Esophagus mucosa (tissue), 1 donor: ENCODE data around the gene REEP1. TPM values are rescaled to one million over a fixed set of nuclear protein-coding genes. Genes with fewer than 3 reads are reported as not detected.
"Not testable (repeated sequence)": the region's sequence is repeated elsewhere in the genome, so short reads cannot be mapped to it uniquely, and the experiment has no call there.

Experiments
- ATAC-seq: fragments of 200-7000 bp; cut with Tn5 transposase; one replicate; pipeline ENCODE4 v1.9.1; 2020
- total RNA-seq: library from RNA; stranded (reverse); gene quantifications from one replicate; pipeline ENCODE4 v1.2.4, GENCODE V29; 2023
- donor health status: DM: yes; HTN: yes; CAD: no.

REEP1 gene
- total RNA-seq, 1 donor from 2014 or later, result 1.6 TPM

DNA sequence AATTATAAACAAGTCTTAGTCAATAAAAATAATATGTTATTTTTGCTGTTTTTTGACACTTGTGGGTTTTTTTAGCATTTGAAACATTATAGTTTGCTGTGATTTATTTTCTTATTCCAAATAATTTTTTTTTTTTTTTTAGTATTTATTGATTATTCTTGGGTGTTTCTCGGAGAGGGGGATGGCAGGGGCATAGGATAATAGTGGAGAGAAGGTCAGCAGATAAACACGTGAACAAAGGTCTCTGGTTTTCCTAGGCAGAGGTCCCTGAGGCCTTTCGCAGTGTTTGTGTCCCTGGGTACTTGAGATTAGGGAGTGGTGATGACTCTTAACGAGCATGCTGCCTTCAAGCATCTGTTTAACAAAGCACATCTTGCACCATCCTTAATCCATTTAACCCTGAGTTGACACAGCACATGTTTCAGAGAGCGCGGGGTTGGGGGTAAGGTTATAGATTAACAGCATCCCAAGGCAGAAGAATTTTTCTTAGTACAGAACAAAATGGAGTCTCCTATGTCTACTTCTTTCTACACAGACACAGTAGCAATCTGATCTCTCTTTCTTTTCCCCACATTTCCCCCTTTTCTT lies 8.5 kb upstream of the REEP1 start:
- not testable (repeated sequence) for ATAC-seq

DNA sequence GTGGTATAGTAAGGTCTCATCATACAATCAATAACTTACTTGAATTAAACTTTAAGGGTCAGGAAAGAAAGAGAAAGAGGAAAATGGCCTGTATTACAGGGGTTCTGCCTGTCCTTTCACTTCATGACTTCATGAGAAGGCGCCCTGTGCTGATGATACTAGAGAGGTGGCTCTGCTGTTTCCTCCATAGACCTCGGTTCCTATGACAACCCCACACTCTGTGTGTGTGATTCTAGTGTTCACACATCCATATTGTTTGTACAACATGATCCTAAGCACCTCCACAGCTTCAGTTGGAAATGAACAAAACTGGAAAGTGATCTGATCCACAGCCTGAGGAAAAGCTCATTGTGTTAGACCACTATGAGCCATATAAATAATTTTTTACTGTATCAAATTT lies 7.0 kb upstream of the REEP1 start:
- no peak for ATAC-seq

DNA sequence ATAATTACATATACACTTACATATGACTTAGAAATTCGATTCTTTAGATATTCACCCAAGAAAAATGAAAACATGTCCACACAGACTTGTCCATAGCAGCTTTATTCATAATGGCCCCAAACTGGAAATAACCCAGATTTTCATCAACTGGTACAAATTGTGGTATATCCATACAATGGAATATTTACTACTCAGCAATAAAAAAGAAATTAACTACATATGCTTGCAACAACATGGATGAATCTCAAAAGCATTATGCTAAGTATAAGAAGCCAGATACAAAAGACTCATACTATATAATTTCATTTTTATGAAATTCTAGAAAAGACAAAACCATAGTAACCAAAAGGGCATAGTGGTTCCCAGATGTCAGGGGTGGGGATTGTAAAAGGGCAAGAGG lies 5.1 kb upstream of the REEP1 start:
- no peak for ATAC-seq

DNA sequence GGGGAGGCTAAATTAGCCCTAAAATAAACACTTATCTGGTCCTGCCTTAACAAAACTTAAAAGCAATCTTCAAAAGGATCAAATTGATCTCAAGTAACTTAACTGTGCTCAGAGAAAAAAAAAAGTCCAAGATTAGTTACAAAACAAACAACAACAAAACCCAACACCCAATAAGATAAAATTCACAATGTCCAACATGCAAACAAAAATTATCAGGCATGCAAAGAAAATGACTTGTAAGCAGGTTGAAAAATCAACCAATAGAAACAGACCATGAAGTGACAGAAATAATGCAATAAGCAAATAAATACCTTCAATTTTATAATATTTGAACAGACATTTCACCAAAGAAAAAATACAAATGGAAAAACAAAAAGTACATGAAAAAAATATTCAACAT lies 4.0 kb upstream of the REEP1 start:
- no peak for ATAC-seq

DNA sequence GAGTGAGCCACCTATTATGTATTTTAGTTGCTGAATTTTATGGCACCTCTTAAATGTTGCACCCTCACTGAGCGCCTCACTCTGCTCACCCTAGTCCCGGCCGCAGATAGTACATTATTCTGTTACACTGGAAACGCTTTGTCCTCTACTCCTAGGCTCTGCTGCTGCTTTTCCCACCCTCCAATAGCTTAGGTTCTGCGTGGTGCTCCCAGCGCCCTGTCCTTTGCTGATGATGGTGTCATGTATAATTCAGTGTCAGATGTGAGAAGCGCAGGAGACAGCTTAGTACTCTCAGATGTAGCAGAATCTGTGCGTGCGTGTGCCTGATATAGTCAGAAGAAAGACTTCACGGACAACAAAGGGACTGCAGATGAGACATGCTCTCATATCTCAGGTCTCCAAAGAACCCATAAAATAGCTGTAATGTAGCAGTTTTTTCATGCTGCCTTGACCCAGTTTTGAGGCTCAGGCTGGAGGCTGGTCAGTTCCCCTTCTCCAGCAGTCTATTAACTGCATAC lies 1.4 kb upstream of the REEP1 start:
- no peak for ATAC-seq

DNA sequence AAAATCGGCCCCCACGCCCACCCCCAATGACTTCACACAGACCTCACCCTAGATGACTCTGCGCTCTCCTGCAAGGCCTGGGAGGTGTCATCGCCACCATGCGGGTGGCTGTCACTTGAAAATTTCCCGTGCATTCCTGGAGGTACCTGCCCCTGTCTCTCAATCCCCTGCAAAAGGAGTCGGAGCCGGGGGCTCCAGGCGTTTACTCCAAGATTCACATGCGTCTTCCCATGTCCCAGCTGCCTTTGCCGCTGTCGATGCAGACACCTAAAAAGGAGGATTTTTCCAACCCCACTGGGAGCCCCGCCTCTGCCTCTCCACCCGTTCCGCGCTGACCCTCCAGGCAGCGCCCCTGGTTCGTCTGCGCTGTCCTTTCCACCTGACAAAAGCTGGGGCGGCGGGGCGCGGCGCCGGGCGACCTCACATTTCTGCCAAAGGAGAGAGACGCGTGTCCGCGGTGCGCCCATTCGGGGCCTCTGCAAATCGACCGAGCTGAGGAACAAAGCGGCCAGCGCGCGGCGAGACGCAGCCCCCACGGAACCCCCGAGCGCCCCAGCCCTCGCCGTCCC lies 667 bp downstream of the REEP1 start:
- ATAC-seq, result no peak

DNA sequence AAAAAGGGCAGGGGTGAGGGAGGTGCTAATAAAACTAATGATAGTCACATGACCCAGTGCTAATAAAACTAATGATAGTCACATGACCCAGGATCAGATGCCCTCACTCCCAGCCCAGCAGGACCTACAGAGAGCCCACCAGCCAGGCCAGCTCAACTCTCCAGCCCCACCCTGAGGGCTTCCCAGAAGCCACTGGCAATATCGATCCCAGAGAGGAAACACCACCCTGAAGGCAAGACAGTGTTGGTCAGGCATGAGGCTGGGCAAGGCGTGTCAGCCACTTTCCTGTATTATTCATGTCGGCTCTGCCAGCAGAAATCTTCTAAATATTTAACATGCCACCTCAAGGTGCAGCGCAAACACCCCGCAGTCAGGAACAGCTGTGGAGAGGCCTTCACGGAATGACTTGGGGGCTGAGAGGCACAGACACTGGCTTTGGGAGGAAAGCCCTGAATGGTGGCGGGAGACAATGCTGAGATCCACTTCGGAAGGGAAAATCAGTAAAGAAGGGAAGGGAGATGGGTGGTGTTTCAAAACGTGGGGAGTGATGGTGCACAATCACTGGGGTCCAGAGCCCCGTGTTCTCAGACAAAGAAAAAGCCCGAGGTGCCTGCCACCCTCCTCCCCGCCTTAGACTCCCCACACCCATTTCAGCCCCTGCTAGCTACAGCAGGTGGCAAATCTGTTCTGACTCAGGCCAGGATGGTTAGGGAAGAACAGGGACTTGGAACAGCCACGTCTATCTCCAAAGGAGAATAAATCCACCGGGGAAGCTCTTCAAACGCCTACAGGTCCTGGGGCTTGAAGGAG lies 1.4 kb downstream of the REEP1 start:
- no peak for ATAC-seq

DNA sequence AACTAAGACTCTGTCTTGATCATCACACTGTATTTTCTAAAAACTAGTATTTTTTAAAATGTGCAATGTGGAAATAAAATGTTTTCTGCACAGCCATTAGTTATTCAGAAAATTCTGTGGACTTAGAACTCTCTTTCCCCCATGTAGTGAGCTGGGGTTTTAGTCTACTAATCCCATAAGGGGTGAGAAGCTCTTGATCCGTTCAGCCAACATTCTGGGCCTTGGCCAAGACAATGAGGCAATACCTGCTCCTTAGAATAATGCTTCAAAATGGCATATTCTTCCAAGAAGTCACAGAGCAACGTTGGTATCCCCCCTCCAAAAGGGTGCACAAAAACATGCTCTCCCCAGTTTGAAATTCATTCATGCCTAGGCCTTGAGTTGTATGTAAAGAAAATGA lies 4.0 kb downstream of the REEP1 start:
- no peak for ATAC-seq

DNA sequence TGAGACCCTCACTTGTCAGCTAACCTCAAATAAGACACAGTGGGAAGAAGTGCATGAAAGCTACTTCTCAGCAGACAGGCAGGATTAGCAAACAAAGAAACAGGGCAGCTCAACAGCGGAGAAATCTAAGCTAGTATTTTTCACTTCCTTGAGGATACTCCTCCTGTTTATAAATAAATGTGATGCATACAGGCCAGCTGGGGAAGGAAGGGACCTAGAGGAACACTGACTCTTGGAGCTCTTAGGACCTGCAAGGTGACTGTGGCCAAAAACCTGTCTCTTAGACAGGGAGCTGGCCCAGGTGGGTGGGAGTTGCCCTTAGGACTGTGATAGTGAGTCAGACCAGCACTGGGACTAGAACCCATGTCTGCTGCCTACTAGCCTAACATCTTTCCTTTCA lies 4.8 kb downstream of the REEP1 start:
- no peak for ATAC-seq

DNA sequence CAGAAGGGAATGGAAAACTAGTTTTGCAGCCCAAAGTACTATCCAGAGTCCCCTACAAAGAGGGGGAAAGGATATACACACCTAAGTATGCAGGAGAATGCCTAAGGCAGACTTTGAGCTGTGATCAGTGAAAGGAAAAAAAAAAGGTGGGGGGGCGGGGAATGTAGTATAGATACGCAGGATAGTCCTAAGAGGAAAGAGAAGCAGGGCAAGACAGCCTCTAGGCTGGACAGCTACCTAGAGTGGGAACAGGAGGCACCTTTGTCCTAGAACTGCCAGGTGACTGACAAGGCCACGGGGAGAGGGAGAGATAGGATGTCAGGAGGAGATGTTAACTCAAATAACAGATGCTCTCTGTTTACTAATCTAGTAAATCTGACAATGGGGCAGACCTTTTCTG lies 6.0 kb downstream of the REEP1 start:
- no peak for ATAC-seq

DNA sequence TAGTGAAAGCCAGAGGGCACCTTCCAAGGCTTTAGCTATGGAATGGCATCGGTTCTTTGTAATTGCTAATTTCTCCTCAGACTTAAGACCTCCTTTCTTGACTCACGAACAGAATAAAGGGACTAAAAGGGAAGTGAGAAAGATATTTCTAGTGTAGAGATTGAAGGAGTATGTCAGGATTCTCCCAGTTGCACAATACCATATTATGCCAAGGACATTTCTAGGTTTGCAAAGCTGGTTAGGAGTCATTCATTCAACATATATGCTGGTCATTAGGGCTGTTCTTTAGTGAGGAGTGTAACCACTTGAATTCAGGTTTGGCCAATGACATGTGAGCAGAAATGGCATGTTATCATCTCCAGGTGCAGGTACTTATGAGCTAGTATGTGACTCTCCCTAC lies 7.4 kb downstream of the REEP1 start:
- ATAC-seq, result no peak

DNA sequence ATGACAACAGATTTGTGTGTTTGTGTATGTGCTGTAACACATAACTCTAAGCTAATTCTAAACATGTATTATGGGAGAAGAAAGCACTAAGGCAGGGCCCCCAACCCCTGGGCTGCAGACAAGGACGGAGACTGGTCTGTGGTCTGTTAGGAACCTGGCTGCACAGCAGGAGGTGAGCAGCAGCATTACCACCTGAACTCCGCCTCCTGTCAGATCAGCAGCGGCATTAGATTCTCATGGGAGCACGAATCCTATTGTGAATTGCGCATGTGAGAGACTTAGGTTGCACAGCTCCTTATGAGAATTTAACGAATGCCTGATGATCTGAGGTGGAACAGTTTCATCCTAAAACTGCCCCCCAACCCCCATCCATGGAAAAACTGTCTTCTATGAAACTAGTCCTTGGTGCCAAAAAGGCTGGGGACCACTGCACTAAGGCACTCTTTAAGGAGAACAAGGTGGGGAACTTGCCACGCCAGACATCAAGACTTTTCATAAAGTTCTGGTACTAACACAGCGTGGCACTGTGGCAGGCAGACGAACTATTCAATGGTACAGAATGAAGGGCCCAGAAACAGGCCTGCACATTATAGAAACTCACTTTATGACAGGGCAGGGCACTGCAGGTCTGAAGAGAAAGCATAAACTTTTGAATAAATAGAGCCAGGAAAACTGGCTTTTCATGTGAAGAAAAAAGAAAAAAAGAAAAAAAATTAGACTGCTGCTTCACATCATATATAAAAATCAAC lies 14.0 kb downstream of the REEP1 start:
- ATAC-seq, result no peak

DNA sequence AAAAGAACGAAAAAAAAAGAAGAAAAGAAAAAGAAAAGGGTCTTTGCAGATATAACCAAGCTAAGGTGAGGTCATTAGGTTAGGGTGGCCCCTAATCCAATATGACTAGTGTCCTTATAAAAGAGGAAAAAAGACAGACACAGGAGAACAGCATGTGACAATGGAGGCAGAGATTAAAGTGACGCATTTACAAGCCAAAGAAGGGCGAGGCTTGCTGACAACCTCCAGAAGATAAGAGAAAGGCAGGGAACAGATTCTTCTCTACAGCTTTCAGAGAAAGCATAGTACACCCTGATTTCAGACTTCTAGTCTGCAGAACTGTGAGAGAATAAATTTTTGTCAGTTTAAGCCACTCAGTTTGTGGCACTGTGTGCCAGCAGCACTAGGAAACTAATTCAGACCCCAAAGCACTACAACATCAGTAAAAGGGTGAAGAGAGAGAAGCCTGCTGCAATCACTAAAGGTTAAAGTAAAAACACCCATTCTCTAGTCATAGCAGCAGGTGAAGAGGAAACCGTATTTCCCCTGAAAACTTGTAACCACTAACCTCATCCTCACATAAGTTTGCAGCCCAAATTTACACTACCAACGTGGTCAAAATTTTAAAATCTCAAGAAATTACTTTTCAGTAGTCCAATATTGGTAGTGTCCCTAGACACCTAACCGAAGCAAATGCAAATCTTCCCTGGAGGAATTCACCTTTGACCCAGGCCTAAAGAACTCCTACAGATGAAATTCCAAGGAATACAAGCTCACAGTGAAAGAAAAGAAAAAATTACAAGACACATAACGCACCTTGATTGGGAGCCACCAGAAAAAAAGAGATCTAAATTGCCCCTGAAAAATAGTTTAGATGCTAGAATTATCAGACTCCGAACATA lies 17.5 kb downstream of the REEP1 start:
- ATAC-seq, result no peak

DNA sequence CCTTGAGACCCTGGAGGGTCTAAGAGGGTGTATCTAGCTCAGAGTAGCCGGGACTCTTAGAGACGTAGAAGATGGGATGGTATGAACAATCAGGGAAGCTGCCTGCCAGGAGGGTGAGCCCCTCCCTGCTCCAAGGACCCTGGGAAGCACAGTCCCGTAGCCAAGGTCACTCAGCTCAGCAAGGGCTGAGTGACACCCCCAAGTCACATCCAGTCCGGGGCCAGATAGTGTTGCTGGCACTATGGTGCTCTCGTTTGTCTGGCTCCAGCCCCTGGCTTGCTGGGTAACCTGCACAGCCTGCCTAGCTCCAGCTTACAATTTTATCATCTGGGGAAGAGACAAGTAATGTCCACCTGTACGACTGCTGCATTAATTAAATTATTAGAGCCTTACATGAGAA lies 22.3 kb downstream of the REEP1 start:
- no peak for ATAC-seq

DNA sequence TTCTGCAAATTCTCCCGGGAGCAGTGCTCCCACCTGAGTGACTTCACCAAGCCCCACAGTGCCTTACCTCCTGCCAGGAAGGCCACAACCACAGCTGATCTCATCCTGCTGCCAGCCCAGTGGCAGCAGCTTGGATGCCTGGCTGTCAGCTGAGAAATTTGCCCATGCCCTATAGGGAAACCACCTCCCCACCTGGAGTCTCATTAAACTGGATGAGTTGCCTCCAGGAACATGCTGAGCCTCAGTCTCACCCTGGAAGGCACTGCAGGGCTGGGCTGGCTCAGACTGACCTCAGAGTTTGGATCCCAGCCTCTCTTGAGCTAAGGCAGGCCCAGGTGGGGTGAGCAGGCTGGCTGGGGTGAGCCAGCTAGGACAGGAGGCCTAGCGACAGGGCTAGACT lies 23.3 kb downstream of the REEP1 start:
- ATAC-seq, result no peak

DNA sequence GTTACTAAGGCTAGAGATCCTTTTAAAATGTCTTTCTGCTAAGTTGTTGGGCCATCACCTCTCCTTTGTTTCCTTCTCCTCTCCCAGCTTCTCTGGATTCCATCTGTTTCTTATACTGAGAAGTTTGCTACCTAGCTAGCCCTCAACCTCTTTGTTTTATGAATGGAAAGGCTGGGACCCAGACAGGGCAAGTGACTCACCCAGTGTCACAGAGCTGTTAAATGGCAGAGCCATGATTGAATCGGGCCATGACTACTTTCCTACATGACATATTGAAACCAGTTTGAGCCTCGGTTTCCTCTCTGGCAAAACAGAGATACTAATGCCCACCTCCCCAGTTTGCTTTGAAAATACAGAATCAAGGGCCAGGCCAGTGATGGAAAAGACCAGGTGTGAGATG lies 24.1 kb downstream of the REEP1 start:
- ATAC-seq, result no peak

DNA sequence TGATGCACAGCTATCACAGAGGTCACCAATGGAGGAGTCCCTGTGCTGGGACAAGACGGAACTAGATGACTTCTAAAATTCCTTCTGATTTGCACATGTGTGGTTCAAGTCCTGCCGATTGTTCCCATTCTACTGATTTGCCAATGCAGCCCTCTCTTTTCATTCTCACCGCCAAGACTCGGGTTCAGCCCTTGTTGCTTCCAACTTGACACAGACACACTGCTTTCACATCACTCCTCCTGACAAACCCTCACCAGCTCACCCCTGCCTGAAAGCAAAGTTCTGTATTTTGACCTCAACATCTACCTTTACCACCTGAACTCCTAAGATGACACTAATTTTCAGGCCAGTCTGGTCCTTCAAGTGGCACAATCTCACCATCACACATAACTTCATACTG lies 25.5 kb downstream of the REEP1 start:
- ATAC-seq, result no peak

DNA sequence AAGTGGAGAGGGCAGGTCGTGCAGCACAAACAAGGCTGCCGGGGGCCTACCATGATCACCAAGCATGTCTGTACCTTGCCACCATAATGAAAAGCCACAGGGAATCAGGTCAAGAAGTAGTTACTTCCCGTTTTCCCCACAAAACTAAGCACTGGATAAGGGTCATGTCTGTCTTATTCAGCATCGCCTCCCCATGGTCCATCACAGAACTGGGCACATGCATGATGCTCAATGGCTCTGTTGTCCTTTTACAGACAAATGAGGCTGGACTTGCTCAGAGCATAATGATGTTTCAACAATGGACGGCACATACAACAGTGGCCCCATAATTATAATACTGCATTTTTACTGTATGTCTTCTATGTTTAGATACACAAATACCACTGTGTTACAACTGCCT lies 27.5 kb downstream of the REEP1 start:
- ATAC-seq, result no peak

DNA sequence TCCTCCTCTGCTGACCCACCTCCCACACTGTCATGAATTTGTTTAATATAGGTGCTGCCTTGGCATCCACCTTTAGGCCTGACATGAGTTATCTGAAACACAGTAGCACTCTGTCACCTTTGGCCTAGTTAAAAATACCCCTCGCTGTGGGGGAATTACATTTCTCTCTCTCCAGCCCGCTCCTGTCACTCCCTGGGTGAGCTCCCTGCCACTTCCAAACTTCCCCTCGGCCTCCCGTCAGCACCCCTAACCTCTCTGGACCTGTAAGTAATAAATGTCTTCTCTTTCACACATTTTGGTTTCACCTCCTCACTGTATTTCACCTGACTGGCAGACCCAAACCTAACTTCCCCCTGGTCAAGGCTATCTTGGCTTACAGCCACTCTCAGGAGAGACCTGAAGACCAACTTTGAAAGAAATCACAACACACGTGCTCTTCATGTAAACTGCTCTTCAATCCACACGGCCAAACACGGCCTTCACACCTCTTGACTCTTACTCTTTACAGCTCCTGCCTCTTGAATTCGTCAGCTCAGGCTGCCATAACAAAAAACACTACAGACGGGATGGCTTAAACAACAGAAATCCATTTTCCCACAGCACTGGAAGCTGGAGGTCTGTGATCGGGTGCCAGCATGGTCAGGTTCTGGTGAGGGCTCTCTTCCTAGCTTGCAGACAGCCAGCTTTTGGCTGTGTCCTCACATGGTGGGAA lies 28.3 kb downstream of the REEP1 start:
- no peak for ATAC-seq

DNA sequence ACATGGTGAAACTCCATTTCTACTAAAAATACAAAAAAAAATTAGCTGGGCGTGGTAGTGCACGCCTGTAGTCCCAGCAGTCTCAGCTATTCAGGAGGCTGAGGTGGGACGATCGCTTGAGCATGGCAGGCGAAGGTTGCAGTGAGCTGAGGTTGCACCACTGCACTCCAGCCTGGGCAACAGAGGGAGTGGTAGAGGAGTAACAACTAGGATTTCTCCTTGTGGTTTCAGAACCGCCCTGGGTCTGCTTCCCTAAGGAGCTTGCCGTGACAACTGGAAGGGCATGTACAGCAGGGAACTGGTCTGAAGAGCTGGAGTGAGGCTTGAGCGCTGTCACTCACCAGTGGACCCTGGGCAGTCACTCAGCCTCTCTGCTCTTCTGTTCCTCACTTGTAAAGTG lies 29.1 kb downstream of the REEP1 start:
- no peak for ATAC-seq

DNA sequence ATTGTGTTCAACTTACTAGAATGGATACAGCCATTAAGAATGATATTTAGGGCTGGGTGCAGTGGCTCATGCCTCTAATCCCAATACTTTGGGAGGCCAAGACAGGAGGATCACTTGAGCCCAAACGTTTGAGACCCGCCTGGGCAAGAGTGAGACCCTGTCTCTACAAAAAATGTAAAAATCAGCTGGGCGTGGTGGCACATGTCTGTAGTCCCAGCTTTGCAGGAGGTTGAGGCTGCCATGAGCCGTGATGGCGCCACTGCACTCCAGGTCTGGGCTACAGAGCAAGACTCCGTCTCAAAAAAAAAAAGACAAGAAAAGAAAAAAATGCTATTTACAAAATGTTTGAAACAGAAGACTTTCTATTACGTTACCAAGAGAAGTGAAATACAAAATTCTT lies 30.0 kb downstream of the REEP1 start:
- ATAC-seq, result no peak

DNA sequence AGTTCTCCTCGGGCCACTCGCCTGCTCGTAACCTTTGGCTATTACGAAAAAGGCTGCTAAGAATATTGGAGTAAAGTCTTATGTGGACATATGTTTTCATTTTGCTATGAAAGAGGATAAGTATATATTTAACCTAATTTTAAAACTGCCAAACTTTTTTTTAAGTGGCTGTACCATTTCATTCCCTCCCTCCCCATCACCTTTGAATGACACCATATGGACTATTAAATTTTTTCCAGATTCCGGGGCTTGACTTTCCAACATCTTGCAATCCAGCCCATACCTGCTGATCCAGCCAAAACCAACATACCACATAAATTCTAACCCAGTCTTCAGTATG lies 31.5 kb downstream of the REEP1 start:
- no peak for ATAC-seq
